ENCODE measurements around the gene DECR2.

DECR2 gene

DNA sequence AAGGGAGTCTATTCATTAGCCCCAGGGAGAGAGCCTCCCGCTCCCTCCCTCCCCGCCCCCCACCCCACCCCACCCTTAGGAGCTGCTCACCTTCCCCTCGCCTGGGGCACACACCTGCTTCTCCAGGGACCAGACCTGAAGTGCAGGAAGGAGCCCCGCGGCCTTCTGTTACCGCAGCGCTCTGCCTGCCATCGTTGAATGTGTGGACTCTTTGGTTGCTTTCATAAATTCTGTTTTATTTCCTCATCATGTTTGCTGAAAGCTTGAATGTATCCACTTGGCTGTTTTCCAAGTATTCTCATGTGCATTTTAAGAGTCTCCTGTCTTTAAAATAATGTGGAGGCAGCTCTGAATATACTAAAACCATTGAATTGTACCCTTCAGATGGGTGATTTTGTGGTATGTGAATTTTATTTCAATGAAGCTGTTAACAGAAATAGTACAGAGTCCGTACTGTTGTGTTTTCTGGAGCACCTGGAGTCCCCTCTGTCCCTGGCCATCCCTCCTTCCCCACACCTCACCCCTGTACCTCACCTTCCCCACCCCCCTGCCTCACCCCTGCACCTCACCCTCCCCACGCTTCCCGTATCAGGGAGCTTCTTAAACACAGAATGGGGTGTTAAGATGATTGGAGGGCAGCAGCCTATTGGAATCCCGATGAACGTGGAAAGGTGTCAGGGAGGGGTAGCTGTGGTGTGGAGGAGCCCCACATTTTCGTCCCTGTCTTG lies 49.3 kb downstream of the DECR2 start:
- DNase-seq, result no peak

DNA sequence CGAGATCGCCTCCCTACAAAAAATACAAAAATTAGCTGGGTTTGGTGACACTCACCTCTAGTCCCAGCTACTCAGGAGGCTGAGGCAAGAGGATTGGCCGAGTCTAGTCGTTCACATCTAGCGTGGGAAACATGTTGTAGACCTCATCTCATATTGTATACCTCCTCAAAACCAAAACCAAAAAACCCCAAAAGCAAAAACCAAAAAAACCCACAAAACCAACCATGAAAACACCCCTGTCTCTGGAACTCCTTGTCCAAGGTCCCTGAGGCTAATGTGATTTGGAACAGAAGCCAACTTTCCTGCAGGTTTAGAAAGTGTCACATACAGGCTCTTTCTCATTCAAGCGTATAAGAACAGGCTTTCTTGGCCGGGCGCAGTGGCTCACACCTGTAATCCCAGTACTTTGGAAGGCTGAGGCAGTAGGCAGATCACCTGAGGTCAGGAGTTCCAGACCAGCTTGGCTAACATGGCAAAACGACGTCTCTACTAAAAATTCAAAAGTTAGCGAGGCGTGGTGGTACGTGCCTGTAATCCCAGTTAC lies 52.8 kb downstream of the DECR2 start:
- no peak for DNase-seq

DNA sequence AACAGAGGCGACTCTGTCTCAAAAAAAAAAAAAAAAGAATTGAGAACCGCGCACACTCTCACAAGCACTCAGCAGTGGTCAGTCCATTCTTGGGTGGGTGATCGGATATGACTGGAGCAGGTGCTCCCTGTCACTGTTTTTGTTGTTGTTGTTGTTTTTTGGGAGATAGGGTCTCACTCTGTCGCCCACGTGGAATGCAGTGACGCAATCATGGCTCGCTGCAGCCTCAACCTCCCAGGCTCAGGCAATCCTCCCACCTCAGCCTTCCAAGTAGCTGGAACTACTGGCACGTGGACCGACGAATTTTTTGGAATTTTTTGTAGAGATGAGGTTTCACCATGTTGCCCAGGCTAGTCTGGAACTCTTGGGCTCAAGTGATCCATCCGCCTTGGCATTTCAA lies 53.8 kb downstream of the DECR2 start:
- no peak for DNase-seq

DNA sequence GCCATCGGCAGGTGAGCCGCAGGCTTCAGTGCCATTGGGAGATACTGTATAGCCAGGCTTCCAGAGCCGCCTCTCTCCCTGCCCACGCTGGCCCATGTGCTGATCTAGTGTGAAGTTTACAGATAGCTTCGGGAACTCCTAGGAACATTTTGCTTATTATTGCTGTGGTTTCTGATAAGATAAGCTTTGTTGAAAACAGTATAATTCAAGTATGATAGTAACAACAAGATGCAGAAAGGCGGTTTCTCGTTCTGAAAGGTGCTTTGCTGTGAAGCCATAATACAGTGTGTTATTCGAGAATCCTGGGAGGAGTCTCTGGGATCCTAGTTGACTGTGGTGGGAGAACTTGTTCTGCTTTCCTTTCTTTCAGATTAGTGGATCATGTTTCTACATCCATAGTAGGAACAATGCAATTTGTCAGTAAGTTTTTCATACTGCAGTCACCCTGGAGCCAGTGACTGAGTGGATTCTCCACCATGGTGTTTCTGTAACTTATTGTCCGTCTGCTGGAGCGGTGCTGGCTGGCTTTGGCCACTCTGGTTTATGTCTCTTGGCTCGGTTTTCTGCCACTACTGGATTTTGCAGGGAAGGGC lies 55.3 kb downstream of the DECR2 start:
- DNase-seq, result no peak

DNA sequence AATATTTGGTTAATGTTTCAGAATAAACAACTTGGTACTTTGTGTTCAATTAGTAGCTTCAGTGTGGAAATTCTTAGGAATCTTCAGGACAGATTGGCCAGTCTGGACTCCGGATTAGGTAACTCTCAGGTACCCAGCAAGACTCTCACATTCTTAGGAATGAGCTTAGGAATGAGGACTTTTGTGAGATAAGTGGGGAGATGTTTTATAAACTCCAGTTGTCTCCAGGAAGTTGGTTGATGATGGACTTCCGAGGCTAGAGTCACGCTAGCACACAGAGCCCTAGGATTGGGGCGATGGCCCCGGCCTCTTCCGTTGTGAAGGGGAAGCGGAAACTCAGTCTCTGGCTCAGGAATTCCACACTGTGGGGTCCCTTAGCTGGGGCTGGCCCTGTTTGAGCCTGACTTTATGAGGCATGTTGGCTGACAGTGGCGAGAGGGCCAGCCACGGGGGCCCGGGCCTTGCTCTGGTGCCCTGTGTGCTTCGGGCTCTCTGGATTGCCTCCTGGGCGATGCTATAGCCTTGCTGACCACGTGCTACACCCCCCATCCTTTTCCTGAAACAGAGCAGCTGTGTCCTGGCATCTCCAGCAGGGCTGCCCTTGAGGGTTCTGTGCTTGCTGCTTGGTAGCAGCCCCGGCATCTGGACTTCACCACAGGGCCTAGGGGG lies 56.2 kb downstream of the DECR2 start:
- DNase-seq, result peak; percentile 31

DNA sequence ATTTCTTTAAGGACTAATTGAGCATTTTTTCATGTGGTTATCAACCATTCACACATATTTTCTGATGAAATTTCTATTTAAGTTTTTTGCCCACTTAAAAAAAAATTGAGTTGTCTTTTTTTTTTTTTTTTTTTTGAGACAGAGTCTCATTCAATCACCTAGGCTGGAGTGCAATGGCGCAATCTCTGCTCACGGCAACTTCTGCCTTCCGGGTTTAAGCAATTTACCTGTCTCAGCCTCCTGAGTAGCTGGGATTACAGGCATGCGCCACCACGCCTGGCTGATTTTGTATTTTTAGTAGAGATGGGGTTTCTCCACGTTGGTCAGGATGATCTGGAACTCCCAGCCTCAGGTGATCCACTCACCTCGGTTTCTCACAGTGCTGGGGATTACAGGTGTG lies 58.1 kb downstream of the DECR2 start:
- DNase-seq, result no peak

DNA sequence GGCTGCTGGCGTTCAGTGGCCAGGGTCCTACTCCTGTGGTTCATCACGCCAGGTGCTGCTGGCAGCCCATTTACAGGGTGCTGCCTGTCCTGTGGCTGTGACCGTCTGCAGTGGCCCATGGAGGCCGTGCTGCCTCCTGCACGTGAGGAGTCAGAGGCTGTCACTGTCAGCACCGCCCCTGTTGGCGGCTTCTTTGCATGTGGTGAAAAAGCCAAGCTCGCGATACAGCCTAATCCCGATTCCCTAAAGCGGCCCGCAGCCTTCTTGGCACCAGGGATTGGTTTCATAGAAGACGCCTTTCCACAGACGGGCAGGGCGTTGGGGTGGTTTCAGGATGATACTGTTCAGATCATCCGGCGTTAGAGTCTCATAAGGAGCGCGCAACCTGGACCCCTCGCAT lies 59.1 kb downstream of the DECR2 start:
- no peak for DNase-seq

All from GF-D8 (cell line).